ENCODE measurements around the gene TRHDE.

TRHDE gene

DNA sequence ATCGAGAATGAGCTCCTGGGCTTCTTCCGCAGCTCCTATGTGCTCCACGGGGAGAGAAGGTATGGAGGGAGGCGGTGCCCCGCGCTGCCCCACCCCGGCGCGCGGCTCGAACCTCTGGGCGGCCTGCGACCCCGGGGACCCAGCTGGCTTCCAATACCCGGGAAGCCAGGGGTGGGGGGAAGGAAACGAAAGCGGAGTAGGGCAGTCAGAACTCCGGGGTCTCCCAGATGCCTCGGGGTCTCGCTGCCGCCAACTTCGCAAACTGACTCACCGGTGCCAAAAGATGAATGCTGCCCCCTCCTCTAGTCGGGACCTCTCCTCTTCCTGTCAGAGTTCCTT, 1.3 kb downstream of the TRHDE start:
- no peak for DNase-seq (ENCODE audit: low read depth in 2 of 2)

DNA sequence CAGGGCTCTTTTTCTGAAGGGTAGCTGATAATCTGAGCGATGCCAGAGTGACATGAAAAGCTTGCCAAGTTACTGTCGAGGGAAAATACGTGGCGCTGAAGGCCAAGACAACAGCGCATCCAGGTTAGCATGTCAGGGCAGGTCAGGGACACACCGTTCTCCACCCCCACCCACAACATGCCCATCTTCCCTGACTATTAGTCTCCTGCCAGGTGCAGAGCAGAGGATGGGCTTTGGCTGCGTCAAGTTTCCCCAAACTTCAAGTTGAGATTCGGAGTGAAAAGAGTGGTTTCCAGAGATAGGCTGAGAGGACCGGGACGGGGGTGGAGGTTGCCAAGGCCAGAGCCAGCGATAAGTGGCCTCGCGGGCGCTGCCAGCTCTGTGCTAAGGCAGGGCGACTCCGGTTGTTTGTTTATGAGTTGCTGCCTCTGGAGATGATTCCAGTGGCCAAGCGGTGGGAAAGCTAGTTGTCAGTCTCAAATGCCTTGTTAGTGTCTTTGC, 1.7 kb downstream of the TRHDE start:
- DNase-seq (ENCODE audit: low read depth in 2 of 2) = no peak

DNA sequence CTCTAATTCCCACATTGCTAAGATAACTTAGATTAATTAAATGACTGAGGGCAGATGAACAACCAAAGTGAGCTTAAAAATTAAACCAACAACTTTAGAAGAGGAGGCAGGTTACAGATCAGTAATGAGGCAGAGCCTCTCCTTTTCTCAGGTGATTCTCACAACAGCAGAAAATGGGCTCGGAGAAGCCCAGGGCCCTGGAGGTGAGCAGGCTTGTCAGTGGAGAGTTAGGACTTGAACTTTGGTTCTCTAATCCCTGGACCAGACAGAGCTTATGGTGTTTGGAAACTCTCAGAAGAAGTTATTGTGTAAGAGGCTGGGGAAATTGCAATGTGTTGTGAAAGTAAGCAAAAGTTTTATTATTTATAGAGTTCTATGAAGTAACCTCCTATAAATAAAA, 2.8 kb downstream of the TRHDE start:
- no peak for DNase-seq (ENCODE audit: low read depth in 2 of 2)

DNA sequence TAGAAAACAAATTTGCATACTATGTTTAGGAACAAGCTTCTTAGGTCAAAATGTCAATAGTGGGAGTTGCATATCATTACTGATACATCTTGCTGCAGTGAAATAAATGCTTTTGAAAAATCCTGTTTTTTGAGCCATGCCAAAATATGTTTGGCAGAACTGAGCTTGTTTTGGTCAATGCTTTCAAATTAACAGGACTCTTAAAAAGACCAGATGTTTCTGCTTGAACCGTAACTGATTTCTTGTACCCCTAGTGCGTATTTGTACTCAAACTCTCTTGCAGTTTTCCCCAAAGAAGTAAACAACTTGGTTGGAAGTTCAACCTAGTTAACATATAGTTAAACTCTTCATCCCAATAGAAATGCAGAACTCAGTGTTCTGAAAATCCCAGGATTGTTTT, 3.4 kb downstream of the TRHDE start:
- DNase-seq (ENCODE audit: low read depth in 2 of 2) = no peak

DNA sequence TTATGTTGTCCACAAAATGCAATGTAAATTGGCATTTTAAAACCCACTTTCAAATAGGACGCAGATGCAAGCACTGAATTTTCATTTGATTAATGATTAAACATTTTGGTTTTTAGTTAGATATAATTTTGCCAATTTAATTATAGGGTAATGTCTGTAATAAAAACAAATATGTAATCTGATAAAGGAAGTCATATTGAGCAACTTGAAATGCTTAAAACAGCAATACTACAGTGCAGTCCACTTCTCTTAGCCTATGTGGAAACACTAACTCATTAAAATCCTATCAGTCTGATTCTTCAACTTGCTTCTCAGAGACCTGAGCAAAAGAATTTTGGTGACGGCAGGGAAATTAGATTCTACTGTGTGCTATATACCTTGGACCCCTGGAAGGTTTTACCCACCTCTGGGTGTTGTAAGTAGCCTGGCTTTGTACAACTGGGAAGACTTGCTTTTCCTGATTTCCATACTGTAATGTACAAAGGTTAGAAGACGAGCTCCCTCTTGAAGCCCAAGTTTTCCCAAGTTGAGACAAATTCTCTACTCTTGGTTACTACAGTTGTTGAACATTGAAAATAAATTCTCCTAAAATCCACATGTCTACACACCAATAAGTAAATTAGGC, 4.1 kb downstream of the TRHDE start:
- DNase-seq (ENCODE audit: low read depth in 2 of 2) = no peak

DNA sequence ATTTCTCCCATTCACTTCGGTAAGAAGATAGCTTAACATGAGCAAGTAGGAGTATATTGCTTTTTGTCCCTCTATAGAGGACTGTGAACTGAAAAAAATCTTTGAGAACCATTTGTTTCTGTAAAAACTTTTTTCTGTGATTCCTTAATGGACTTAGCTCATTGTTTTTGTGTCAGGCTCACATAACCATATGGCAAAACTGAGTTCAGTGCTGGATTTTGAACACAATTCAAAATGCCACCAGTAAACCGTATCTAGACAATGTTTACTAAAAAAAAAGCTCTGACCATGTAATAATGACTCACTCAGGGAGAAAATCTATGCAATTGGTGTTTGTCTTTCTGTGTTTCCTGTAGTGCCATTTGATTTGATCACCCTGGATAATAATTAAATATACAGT, 5.2 kb downstream of the TRHDE start:
- DNase-seq (ENCODE audit: low read depth in 2 of 2) = no peak

DNA sequence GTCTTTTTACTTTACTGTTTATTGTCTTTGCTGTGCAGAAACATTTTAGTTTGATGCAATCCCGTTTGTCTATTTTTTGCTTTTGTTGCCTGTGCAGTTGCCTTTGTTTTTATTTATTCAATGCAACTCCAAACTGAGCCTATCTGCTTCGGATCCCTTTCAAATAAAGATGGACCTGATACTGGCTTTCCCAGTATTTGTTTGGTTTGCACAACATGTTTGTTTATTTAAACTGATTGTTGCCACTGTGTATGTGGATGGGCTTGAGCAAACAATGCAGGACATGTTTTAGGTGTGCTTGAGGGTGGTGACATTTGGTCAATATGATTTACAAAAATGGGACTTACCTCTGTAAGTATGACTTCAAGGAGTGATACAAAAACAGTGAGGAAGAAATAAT, 6.7 kb downstream of the TRHDE start:
- DNase-seq (ENCODE audit: low read depth in 2 of 2) = no peak

DNA sequence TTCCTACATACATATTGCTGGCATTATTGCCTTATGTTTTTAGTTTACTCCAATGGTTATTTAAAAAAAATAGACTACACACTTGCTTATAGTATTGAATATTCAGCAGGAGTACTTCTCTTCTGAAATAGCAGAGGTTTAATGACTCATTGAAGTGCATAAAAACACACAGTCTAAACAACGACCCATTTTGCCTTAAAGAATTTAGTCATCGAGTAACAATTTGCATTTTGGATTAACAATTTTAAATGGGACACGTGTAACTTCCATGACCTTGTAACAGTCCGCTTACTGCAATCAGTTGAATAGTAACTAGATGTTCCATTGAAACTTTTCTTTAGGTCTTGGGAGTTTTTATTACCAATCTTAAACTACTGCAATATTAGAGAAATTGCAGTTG, 9.0 kb downstream of the TRHDE start:
- no peak for DNase-seq (ENCODE audit: low read depth in 2 of 2)

DNA sequence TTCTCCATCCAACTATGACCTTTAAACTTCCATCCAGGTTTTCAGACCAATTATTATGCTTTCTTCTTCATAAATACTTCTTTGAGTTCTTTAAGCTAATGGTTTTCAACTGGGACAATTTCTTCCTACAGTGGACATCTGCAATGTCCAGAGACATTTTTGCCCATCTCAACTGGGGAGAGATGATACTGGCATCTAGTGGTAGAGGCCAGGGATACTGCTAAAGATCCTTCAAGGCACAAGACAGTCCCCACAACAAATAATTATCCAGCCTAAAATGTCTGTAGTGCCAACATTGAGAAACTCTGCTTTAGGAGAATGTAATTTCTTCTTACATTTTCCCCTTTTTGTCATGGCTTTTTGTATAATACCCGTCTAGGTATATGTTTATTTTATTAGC, 10.6 kb downstream of the TRHDE start:
- DNase-seq (ENCODE audit: low read depth in 2 of 2) = no peak

DNA sequence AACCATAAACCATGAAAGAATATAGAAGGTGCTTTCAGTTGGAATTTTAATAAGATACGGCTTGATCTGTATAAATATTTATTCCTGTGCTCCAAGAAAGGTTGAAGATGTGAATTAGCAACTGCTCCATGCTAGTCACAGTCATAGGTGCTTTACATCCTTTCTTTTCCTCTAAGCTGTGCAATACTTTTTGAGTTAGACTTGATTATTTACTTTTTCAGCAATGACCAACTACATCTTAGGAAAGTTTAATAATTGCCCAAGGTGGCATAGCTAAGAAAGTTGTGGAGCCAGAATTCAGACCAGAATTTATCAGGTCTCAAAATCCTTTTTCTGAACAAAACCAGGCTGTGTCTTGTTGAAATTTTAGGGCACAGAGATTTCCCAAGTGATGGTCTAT, 13.7 kb downstream of the TRHDE start:
- no peak for DNase-seq (ENCODE audit: low read depth in 2 of 2)

DNA sequence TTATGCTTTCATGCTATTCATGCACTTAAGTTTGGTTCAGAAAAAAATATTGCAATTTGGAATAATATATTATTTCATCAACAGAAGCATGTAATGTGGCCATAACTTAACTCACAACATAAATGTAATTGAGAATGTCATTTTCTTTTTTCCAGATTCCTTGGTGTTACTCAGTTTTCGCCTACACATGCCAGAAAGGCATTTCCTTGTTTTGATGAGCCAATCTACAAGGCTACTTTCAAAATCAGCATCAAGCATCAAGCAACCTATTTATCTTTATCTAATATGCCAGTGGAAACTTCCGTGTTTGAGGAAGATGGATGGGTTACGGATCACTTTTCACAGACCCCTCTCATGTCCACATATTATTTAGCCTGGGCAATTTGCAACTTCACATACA, 14.4 kb downstream of the TRHDE start:
- DNase-seq (ENCODE audit: low read depth in 2 of 2) = no peak

DNA sequence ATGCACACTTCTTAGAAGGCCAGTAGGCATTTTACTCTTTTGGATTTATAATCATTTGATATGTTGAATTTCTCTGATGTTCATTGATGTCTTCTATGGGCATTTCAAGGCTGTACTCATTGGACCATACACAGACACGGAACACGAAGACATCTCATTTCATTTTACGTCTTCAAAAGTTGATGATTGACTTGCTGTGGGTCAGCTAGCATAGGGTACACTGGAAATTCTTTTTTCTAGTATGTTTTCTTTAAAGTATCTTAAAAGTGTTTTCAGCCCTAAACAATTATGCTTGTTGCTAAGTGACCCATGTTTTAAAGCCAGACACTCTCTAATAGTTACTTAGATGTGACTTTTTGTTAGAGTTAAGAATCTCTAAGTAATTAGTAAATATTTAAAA, 16.3 kb downstream of the TRHDE start:
- no peak for DNase-seq (ENCODE audit: low read depth in 2 of 2)

DNA sequence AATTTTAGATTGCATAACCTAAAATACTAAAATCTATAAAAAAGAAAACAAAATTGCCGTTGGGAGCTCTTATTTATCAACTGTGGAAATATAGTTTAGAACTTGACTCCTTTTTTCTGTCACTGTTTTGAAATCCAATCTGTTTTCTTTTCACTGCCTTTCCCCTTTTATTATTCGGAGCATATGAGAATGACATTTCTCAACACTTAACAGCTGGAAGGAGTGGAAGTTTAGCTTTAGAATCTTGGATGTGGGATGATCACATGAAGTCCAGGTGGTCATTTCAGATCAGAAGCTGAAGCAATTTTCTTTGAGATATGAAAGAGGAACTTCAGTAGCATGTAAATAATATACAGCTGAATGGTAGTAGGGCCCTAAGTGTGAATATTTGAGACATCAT, 16.7 kb downstream of the TRHDE start:
- no peak for DNase-seq (ENCODE audit: low read depth in 2 of 2)

DNA sequence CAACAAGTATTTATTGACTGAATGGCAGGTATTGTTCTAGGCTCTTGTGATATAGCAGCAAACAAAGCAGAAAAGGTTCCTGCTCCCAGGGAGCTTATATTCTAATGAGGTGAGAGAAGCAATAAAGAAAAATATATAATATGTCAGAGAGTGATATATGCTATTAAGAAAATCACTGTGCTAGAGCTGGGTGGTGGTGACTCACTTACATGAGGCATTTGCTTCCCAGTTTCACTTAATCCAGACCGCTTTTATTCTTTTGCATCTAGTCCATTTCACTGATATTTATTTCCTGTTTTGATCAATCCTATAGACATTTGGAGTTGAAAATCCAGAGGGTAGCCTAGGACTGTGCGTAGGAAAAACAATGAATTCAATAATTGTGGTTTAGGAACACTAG, 17.5 kb downstream of the TRHDE start:
- DNase-seq (ENCODE audit: low read depth in 2 of 2) = no peak

DNA sequence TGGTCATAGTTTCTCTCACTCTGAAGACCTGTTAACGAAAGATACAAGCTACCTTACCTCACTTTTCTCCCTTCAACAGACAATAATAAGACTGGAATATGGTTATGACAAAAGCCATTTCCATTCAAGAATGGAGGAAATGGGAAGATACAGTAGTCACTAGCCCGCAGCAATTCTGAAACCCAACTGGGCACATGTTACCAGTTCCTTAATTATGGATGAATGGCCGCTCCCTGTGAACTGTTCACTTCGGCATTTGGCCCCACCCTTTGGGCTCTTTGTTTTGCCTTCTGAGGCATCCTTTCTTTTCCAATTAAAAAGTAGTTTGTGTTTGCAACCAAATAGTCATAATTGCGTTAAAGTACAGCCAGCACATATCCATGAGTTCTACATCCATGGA, 19.0 kb downstream of the TRHDE start:
- DNase-seq (ENCODE audit: low read depth in 2 of 2) = no peak

DNA sequence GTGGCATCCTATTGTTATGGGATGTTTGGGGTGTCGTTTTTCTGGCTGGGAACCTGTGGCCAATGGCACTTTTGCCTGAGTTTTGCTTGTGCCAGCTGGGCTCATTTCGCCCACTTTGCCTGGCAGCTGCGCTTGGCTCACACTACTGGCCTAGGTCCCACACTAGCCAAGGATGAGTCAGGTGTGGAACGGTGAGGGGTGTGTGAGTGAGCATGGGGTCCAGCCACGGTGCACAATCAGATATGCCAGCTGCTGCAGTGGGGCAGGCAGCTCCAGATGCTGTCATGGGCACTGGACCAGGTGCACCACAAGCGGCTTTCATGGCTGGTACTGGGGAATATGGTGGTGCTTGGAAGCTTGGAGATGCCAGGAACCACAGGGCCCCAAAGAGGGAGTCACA, 21.5 kb downstream of the TRHDE start:
- DNase-seq (ENCODE audit: low read depth in 2 of 2) = no peak

DNA sequence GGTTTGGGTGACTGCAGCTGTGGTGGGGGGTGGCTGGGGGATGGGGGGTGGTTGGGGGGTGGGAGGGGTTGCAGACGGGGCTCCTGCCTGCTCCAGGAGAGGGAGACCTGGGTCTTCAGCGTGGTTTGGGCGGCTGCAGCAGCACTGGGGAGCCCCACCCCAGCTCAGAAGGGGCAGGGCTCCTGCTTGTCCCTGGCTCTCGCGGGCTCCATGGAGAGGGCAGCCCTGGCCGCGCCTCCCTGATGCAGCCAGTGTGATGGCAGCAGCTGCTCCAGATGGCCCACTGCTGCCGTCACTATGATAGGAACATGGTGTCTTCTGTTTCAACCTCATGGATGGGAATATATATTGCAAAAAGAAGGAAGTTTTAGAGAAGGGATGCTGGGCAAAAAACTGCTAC, 22.9 kb downstream of the TRHDE start:
- no peak for DNase-seq (ENCODE audit: low read depth in 2 of 2)

DNA sequence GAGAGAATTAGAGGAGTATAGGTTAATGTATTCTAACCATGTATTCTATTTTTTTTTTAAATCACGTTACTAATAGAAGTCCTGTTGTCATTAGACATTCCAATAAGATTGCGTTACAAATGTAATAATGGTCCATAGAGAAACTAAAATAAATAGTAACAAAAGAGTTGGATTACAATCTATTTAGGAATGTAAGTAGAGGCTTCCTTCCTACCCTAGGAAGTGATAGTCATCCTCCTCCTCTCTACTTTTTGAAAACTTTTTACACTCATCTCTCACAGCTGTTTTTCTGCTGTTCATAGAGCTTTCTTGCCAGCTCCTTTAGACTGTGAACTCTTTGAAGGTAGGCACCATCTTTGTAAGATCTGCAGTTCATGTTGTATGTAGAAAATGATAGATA, 23.6 kb downstream of the TRHDE start:
- no peak for DNase-seq (ENCODE audit: low read depth in 2 of 2)

DNA sequence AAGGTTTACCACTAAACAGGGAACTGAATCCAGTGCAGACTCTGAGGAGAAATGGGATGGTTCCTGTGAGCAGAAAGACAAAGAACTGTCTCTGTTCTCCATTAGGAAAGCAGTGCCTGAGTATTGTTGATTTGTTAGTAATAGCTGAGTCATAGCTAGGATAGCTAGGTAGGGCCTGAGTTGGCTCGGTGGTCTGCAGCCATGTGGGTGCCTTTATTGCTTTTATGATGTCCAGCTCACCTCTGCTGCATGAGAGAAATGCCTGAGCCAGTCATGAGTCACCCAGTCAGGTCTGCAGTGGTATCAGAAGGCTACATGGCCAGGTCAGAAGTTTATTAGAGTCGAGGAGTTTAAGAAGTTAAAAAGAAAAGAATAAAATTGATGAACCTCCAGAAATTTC, 24.2 kb downstream of the TRHDE start:
- DNase-seq (ENCODE audit: low read depth in 2 of 2) = no peak

DNA sequence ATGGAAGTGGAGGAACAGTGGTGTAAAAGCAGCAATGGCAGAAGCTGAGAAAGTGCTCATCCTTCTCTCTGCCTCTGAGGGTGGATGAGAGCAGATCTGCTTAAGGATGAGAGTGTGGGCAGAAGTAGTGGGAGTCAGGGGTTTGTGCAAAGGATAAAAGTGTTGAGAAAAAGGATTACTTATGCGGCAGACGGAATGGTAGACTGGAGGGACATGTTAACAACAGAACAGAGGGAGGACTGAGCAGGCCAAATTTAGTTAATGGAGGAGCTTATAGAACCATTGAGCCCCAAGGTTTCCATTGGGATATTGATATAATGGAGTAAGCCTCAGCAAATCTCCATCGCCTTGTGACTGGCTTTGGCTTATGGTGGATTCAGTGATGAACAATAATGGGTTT, 25.5 kb downstream of the TRHDE start:
- no peak for DNase-seq (ENCODE audit: low read depth in 2 of 2)

DNA sequence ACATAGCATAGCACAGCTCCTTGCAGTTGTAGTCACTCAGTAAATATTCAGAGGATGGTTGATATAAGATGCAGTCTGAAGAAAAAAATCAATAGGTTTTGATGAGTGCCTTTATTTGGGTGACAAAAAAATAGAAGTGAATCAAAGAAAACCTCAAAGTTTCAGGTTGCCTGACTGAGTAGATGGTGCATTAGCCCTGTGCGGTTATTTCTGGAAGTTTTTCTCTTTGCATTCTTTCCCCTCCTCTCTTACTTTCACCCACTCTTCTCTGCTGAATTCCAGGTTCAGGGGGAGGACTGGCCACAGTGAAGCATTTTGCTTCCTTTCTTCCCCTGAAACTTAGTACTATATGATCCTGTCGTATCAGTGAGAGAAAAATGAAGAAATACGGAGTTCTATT, 28.6 kb downstream of the TRHDE start:
- no peak for DNase-seq (ENCODE audit: low read depth in 2 of 2)

DNA sequence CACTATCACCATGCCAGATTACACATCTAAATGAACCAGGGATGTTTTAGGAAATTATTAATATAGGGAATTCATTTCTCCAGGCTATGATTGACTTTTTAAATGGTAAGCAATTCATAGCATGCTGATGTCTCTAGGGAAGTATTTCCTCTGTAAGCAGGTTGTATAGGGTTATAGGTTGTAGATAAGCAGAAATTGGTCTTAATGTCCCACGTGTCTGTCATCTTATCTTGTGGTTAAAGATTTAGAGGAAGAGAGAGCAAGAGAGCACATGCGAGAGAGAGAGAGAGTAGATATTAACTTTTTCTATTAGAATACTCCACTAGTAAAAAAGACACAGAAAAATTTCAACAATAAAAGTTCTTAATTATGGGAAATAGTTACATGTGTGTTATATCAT, 32.6 kb downstream of the TRHDE start:
- no peak for DNase-seq (ENCODE audit: low read depth in 2 of 2)

DNA sequence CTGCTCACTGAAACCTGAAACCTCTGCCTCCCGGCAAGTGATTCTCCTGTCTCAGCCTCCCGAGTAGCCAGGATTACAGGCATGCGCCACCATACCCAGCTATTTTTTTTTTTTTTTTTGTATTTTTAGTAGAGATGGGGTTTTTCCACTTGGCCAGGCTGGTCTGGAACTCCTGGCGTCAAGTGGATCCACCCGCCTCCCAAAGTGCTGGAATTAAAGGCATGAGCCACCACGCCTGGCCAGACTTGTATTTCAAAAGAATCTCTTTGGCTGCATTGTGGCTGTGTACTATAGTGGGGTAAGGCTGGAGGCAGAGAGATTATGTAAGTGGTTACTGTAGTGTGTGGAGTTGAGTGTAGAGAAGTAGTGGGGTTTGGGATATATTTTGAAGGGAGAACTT, 35.1 kb downstream of the TRHDE start:
- DNase-seq (ENCODE audit: low read depth in 2 of 2) = no peak

DNA sequence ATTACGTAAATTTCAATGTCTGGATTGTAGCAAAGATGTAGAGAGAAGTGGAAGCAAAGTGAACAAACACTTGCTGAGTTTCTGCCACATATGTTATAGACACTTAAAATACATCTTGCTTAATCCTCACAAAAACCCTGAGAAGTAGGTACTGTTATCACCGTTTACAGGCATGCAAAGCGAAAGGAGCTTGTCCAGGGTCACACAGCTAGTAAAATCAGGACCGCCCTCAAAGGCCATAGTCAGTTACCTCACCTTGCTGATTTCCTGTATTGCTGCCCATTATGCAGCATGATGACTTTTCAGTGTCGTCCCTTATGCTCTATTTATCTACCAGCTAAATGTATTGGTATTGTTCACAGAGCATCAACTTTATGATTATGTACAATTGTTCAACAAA, 39.8 kb downstream of the TRHDE start:
- no peak for DNase-seq (ENCODE audit: low read depth in 2 of 2)

DNA sequence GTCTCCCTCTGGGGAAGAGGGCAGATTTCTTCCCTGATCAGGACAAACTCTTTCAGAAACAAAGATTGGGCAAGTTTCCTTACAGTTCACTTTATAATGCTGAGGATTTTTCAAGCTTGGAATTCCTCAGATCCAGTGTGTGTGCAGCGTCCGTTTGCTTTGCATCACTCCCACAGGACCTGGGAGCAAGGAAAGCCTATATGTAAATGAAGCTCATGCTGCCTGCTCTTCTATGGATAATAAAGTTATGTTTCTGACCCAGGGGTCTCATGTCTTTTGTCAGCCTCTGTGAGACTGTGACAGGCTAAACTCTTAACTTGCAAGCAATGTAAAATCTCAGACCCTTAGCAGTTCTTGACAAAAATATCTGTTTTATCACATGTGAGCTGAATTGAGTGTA, 41.6 kb downstream of the TRHDE start:
- no peak for DNase-seq (ENCODE audit: low read depth in 2 of 2)

All from stimulated activated CD8-positive, alpha-beta memory T cell treated with anti-CD3 and anti-CD28 coated beads, Interleukin-15, amount 100 ng/mL, for 4 hours (primary cell).